Heart left ventricle (tissue), 16 donors: ENCODE measurements around the gene PRSS36. TPM values are rescaled to one million over a fixed set of nuclear protein-coding genes. Genes with fewer than 3 reads are reported as not detected.
A peak's percentile ranks its signal among the peaks of the same experiment; 100 is the strongest.
"Not testable (repeated sequence)": the region's sequence is repeated elsewhere in the genome, so short reads cannot be mapped to it uniquely, and the experiment has no call there.

ENCODE experiments used
- ATAC-seq, 4 donors: fragments of 200-7000 bp; cut with Tn5 transposase; one replicate each; pipeline ENCODE4 v1.9.1; 2020 to 2022; ENCODE audit warnings: moderate library complexity in 4 of 4, mild to moderate bottlenecking in 3 of 4, moderate number of reproducible peaks in 1 of 4
- DNase-seq, 5 donors: peaks; one replicate each; pipeline ENCODE4 v3.0.0-alpha.2; 2020
- H3K27ac ChIP-seq, 12 donors: fragments of 200-600 bp; sonication (generic) in 4 of 12; one replicate each; pipeline versions ENCODE4 v1.5.0 to v1.8.0; 2016 to 2022; ENCODE audit warnings: mild to moderate bottlenecking in 2 of 12
- H3K27me3 ChIP-seq, 9 donors: fragments of 200-600 bp; sonication (generic) in 2 of 9; one replicate each; pipeline versions ENCODE4 v1.5.1 to v1.8.0; 2016 to 2022; ENCODE audit warnings: mild to moderate bottlenecking in 3 of 9
- H3K36me3 ChIP-seq, 9 donors: fragments of 200-600 bp; sonication (generic) in 2 of 9; one replicate each; pipeline versions ENCODE4 v1.5.0 to v1.8.0; 2018 to 2022; ENCODE audit warnings: mild to moderate bottlenecking in 2 of 9
- H3K4me1 ChIP-seq, 12 donors: fragments of 200-600 bp; sonication (generic) in 4 of 12; one replicate each; pipeline versions ENCODE4 v1.5.0 to v1.8.0; 2016 to 2022; ENCODE audit warnings: mild to moderate bottlenecking in 3 of 12
- H3K4me3 ChIP-seq, 12 donors: fragments of 200-600 bp; sonication (generic) in 4 of 12; one replicate each; pipeline versions ENCODE4 v1.5.0 to v1.8.0; 2017 to 2022; ENCODE audit warnings: mild to moderate bottlenecking in 9 of 12, moderate library complexity in 4 of 12
- H3K9me3 ChIP-seq, 12 donors: fragments of 200-600 bp; sonication (generic) in 4 of 12; one replicate each; pipeline versions ENCODE4 v1.5.0 to v1.8.0; 2016 to 2022; ENCODE audit warnings: mild to moderate bottlenecking in 1 of 12
- POLR2A ChIP-seq, 2 donors: fragments of 450-650 bp; IDR thresholded peaks; one replicate each; pipeline ENCODE4 v1.6.1; 2017; ENCODE audit warnings: antibody characterized with exemption in 2 of 2, mild to moderate bottlenecking in 2 of 2, moderate library complexity in 2 of 2
- WGBS, 4 donors: extraction: QIAGEN DNeasy Blood & Tissue Kit in 2 of 4; methylation state at CpG; one replicate each; pipeline versions ENCODE4 v1.1.5 to v1.1.7; 2013 to 2018; 5-methylcytosine and 5-hydroxymethylcytosine counted together
- intact Hi-C, 10 donors: fragments of 100-400 bp; cut with DNase I; formaldehyde crosslinking; loops; one replicate each; pipeline versions ENCODE4 v1.11.1 to v1.14.2; 2022
- polyA plus RNA-seq, 2 donors: library from polyadenylated mRNA; stranded (reverse); fragments of 200-250 nt; gene quantifications; one replicate each; pipeline ENCODE4 v1.2.3, GENCODE V29; 2013
- total RNA-seq, 9 donors: library from RNA; depleted of rRNA in 2 of 9; stranded (reverse); fragments of >200 nt in 2 of 9; fragmentation: NEBNext Ultra II Directional in 3 of 9; extraction: Animal tissue kit (Norgen Biotek cat#: 25700) in 3 of 9; gene quantifications; one replicate each; pipeline versions ENCODE4 v1.1.0 to v1.2.4, GENCODE V29; 2016 to 2023
- TF ChIP-seq, protein P1 (sequence below), 12 donors: fragments of 200-600 bp; sonication (generic) in 4 of 12; IDR thresholded peaks; one replicate each; pipeline versions ENCODE4 v1.5.0 to v1.8.0; 2018 to 2022; ENCODE audit warnings: antibody characterized with exemption in 12 of 12, mild to moderate bottlenecking in 5 of 12
- donor health status: ischemic (EF 13 %, LVEDD 7.1; RV severe dilation, severe dysfunction).
- donor health status: healthy with polysubstance abuse.
- donor health status: DM: no; HTN: yes; CAD: no.
- donor health status: DM: no; HTN: no; CAD: no.
- donor health status: ischemic (EF 25% LVEDD 6.9; RV normal size, moderate dysfunction).
- donor health status: ischemic (EF 25% LVEDD 5.7; RV mildly dilated, moderate dysfunction).
- donor health status: healthy.
- donor health status: DM: yes; HTN: yes; CAD: no.
- donor health status: ischemic (EF 35%, LVEDD 5.7; RV mildly dilated, moderate dysfunction).
- donor health status: nonischemic (EF 11% LVEDD 7.7; RV severe dilation, severe dysfunction).
- donor health status: DM: yes; HTN: yes; CAD: no.
- donor health status: PGD.
- donor health status: ischemic (EF 29% LVEDD 5.4; RV normal size, mild dysfunction).
- donor health status: nonischemic (EF 23%, LVEDD 6.1; RV moderate dilation, normal function).

The PRSS36 gene
- total and polyA plus RNA-seq, 11 donors: 0.35 to 5.1 (median 1.2) TPM

DNA sequence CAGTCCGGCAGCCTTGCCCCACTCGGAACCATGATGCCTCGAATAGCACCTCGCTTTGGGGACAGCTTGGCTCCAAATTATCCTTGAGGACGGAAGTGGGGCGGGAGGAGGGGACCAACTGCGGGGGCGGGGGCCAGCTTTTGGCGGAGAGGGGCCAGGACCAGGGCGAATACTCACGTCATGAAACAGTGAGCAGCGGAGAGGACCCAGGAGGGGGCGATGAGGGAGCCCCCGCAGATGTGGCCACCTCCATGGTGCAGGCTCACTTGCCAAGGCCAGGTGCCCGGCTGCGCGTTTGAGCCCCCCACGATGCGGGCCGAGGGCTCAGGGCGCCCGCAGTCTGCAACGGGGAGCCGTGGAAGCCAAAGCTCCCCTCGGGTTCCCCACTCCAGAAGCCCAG, 970 bp downstream of the PRSS36 start:
- Histone ChIP-seq H3K36me3 (no peaks in the 10 kb centered on the region), H3K27ac (peak overlapping the region in 1 of 12 donors; percentile 63), H3K4me1 (peaks cover 0 to 29% (median 0%) of the 10 kb centered on the region in 12 donors), H3K27me3 (peaks cover 0 to 15% (median 7%) of the 10 kb centered on the region in 9 donors), H3K9me3 (no peaks in the 10 kb centered on the region), H3K4me3 (peak overlapping the region in 1 of 12 donors; percentile 20)
- TF ChIP-seq POLR2A (IDR thresholded peaks at IDR 0.05): no peak
- TF ChIP-seq, protein P1, sequence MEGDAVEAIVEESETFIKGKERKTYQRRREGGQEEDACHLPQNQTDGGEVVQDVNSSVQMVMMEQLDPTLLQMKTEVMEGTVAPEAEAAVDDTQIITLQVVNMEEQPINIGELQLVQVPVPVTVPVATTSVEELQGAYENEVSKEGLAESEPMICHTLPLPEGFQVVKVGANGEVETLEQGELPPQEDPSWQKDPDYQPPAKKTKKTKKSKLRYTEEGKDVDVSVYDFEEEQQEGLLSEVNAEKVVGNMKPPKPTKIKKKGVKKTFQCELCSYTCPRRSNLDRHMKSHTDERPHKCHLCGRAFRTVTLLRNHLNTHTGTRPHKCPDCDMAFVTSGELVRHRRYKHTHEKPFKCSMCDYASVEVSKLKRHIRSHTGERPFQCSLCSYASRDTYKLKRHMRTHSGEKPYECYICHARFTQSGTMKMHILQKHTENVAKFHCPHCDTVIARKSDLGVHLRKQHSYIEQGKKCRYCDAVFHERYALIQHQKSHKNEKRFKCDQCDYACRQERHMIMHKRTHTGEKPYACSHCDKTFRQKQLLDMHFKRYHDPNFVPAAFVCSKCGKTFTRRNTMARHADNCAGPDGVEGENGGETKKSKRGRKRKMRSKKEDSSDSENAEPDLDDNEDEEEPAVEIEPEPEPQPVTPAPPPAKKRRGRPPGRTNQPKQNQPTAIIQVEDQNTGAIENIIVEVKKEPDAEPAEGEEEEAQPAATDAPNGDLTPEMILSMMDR (IDR thresholded peaks at IDR 0.05): no peak
- ATAC-seq (no peak), DNase-seq (no peak)
- WGBS, 4 donors: 71 to 76% (median 75%) methylated on average over 19 to 25 of the region's 25 CpGs
- intact Hi-C loops: loop anchor here in 5 of 10 donors (5.0 to 10.0 kb wide), 3 partner anchors 162 to 296 kb away; partner anchors contain the start of genes HSD3B7 (in 4 of the 5) and ZNF843 (in 1 of the 5)

DNA sequence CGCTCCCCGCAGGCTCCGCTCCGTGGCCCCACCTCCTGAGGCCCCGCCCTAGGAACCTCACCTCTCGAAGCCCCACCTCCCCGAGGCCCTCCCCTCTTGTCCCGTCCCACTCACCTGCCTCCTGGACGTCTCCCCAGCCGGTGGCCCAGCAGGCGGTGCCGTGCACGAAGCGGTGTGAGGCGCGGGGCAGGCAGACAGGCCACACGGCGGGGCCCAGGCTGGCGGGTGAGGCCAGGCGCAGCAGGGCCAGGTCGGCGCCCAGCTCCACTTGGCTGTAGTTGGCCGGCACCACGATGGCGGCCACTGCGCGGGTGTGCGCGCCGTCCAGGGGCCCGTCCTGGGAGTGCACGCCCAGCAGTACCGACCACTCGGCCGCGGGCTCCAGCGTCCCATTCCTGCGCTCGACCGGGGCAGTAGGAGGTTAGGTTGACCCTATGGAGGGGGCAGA, 1.6 kb downstream of the PRSS36 start:
- H3K4me3 ChIP-seq: peak overlapping the region in 1 of 12 donors; percentile 20
- ATAC-seq: peak in 2 of 4 donors; percentile 40 to 53
- H3K27me3 ChIP-seq: peaks cover 0 to 15% (median 7%) of the 10 kb centered on the region in 9 donors
- H3K9me3 ChIP-seq: no peaks in the 10 kb centered on the region
- peaks cover 0 to 30% (median 0%) of the 10 kb centered on the region in 12 donors for H3K4me1 ChIP-seq
- intact Hi-C loops: loop anchor here in 5 of 10 donors (5.0 to 10.0 kb wide), 3 partner anchors 161 to 296 kb away; partner anchors contain the start of genes HSD3B7 (in 4 of the 5) and ZNF843 (in 1 of the 5)
- TF ChIP-seq, protein P1 (IDR thresholded peaks at IDR 0.05): no peak
- TF ChIP-seq POLR2A (IDR thresholded peaks at IDR 0.05): no peak
- H3K27ac ChIP-seq: no peak overlapping the region
- DNase-seq: no peak
- H3K36me3 ChIP-seq: no peaks in the 10 kb centered on the region
- WGBS, 4 donors: 12 to 18% (median 16%) methylated on average over 18 to 40 of the region's 40 CpGs

DNA sequence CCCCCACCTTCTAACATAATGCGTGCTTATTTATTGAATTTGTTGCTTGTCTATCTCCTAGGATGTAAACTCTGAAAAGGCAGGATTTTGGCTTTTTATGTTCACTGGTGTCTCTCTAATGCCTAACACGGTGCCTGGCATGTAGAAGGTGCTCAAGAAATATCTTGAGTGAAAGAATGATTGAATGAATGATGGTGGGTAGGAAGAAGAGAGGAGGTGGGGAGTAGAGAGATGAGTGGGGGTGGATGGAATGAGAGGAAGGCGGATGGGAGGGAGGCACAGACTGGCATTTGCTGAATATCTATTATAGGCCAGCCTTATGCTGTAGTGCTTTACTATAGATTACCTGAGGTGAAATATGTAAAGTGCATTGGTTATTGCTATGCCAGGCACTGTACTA, 2.3 kb downstream of the PRSS36 start:
- no peak overlapping the region for H3K27ac ChIP-seq
- no peaks in the 10 kb centered on the region for H3K9me3 ChIP-seq
- H3K36me3 ChIP-seq: no peaks in the 10 kb centered on the region
- no peak overlapping the region for H3K4me3 ChIP-seq
- ATAC-seq (no peak), DNase-seq (no peak)
- peaks cover 0 to 37% (median 4%) of the 10 kb centered on the region in 12 donors for H3K4me1 ChIP-seq
- 90 to 96% (median 92%) methylated on average over 3 of the region's 3 CpGs for WGBS, 4 donors
- H3K27me3 ChIP-seq: peaks cover 0 to 15% (median 7%) of the 10 kb centered on the region in 9 donors
- no peak for TF ChIP-seq POLR2A (IDR thresholded peaks at IDR 0.05)
- TF ChIP-seq, protein P1 (IDR thresholded peaks at IDR 0.05): no peak
- intact Hi-C loops: loop anchor here in 5 of 10 donors (5.0 to 10.0 kb wide), 3 partner anchors 160 to 297 kb away; partner anchors contain the start of genes HSD3B7 (in 4 of the 5) and ZNF843 (in 1 of the 5)

DNA sequence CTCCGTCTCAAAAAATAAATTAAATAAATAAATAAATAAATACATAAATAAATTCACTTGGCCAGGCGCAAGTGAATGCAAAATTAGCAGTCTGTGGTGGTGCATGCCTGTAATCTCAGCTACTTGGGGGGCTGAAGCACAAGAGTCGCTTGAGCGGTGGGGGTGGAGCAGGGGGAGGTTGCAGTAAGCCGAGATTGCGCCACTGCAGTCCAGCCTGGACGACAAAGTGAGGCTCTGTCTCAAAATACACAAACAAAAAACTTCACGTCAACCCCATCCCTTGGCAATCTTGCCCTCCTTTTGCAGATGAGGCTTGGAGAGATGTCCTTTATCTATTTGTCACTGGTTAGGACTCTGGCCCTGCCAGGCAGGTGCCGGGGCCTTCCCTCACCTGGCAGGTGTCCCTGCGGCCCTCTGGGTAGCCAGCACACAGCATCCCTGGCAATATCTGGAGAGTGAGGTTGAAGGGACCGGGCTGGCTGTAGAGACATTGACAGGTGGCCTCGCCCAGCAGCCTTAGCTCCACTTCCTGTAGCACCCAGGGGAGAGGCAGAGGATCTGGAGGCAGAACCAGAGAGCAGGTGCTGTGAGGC, 4.4 kb downstream of the PRSS36 start:
- intact Hi-C loops: loop anchor here in 5 of 10 donors (5.0 to 10.0 kb wide), 3 partner anchors 158 to 299 kb away; partner anchors contain the start of genes HSD3B7 (in 4 of the 5) and ZNF843 (in 1 of the 5)
- no peaks in the 10 kb centered on the region for H3K36me3 ChIP-seq
- no peak overlapping the region for H3K27ac ChIP-seq
- no peaks in the 10 kb centered on the region for H3K9me3 ChIP-seq
- TF ChIP-seq, protein P1 (IDR thresholded peaks at IDR 0.05): no peak
- TF ChIP-seq POLR2A (IDR thresholded peaks at IDR 0.05): no peak
- ATAC-seq (no peak), DNase-seq (no peak)
- no peak overlapping the region for H3K4me3 ChIP-seq
- 81 to 84% (median 82%) methylated on average over 12 of the region's 12 CpGs for WGBS, 4 donors
- H3K27me3 ChIP-seq: peaks cover 0 to 15% (median 7%) of the 10 kb centered on the region in 9 donors
- H3K4me1 ChIP-seq: peaks cover 3 to 42% (median 15%) of the 10 kb centered on the region in 12 donors

DNA sequence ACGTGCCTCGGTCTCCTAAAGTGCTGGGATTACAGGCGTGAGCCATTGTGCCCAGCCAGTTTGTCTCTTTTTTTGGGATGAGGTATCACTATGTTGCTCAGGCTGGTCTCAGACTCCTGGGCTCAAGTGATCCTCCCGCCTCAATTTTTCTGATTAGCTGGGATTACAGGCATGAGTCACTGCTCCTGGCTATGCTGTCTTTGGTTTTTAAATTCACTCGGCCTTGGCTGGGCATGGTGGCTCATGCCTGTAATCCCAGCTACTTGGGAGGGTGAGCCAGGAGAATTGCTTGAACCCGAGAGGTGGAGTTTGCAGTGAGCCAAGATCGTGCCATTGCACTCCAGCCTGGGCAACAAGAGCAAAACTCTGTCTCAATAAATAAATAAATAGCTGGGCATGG, 5.4 kb downstream of the PRSS36 start:
- intact Hi-C loops: loop anchor here in 9 of 10 donors (5.0 to 10.0 kb wide), 7 partner anchors 37 to 300 kb away; partner anchors contain the start of genes HSD3B7 (in 4 of the 9), BCKDK (in 3 of the 9), SETD1A (in 1 of the 9) and STX4 (in 1 of the 9)
- not testable (repeated sequence) for DNase-seq, ATAC-seq, H3K27ac ChIP-seq, H3K9me3 ChIP-seq, H3K36me3 ChIP-seq, H3K4me3 ChIP-seq
- Histone ChIP-seq H3K4me1 (peaks cover 3 to 37% (median 15%) of the 10 kb centered on the region in 12 donors), H3K27me3 (peaks cover 0 to 15% (median 7%) of the 10 kb centered on the region in 9 donors)
- WGBS, 4 donors: 86 to 91% (median 89%) methylated on average over 7 of the region's 7 CpGs
